Natural killer cell (primary cell): ENCODE results near the gene MPZL2. TPM values are rescaled to one million over a fixed set of nuclear protein-coding genes. Genes with fewer than 3 reads are reported as not detected.

Source experiments
- ATAC-seq, 3 donors: fragments of 150-1000 bp in 2 of 3; fragments of 200-7000 bp in 1 of 3; cut with Tn5 transposase; 1 replicate in 1 of 3; 2 replicates in 2 of 3; pipeline ENCODE4 v1.10.0; 2021; ENCODE audit warnings: mild to moderate bottlenecking in 2 of 3, moderate library complexity in 2 of 3
- DNase-seq, 2 donors: peaks; one replicate each; pipeline versions ENCODE4 v3.0.0 to v3.0.0-alpha.2; 2013 to 2021; ENCODE audit warnings: mixed read lengths in 1 of 2
- H3K27ac ChIP-seq: one replicate; pipeline ENCODE4 v1.5.1; 2013; ENCODE audit warnings: mild to moderate bottlenecking, low read length
- H3K27me3 ChIP-seq: one replicate; pipeline ENCODE4 v1.6.1; 2013; ENCODE audit warnings: low read length; ENCODE audit not compliant: control insufficient read depth, insufficient read depth
- H3K36me3 ChIP-seq: one replicate; pipeline ENCODE4 v1.6.1; 2013; ENCODE audit warnings: low read length; ENCODE audit not compliant: control insufficient read depth, insufficient read depth
- H3K4me1 ChIP-seq: one replicate; pipeline ENCODE4 v1.6.1; 2013; ENCODE audit warnings: low read length; ENCODE audit not compliant: control insufficient read depth, insufficient read depth
- H3K4me3 ChIP-seq: one replicate; pipeline ENCODE4 v1.5.1; 2013; ENCODE audit warnings: low read length
- H3K9me3 ChIP-seq: one replicate; pipeline ENCODE4 v1.6.1; 2013; ENCODE audit warnings: low read length; ENCODE audit not compliant: control insufficient read depth, insufficient read depth
- H3K27ac Mint-ChIP-seq, 2 donors: one replicate each; pipeline ENCODE4 v1.8.0; 2022; ENCODE audit warnings: mild to moderate bottlenecking in 2 of 2, mixed read lengths in 2 of 2, moderate library complexity in 1 of 2
- H3K27me3 Mint-ChIP-seq, 2 donors: one replicate each; pipeline ENCODE4 v1.8.0; 2022; ENCODE audit warnings: low read depth in 2 of 2, mixed read lengths in 2 of 2
- H3K36me3 Mint-ChIP-seq: one replicate; pipeline ENCODE4 v1.8.0; 2022; ENCODE audit warnings: mixed read lengths
- H3K4me1 Mint-ChIP-seq, 2 donors: one replicate each; pipeline ENCODE4 v1.8.0; 2022; ENCODE audit warnings: mixed read lengths in 2 of 2
- H3K4me3 Mint-ChIP-seq: one replicate; pipeline ENCODE4 v1.8.0; 2022; ENCODE audit warnings: mild to moderate bottlenecking, moderate library complexity, mixed read lengths
- H3K9me3 Mint-ChIP-seq, 2 donors: one replicate each; pipeline ENCODE4 v1.8.0; 2022; ENCODE audit warnings: mixed read lengths in 2 of 2
- WGBS: methylation state at CpG from one replicate; pipeline ENCODE4 v1.1.7; 2013; ENCODE audit warnings: missing lambda C conversion rate; ENCODE audit not compliant: insufficient coverage; 5-methylcytosine and 5-hydroxymethylcytosine counted together
- intact Hi-C: fragments of 100-400 bp; cut with micrococcal nuclease; formaldehyde crosslinking; loops from one replicate; pipeline ENCODE4 v1.14.2; 2022
- total RNA-seq, 4 donors: library from RNA; stranded (reverse); fragments of 120-200 nt in 1 of 4; gene quantifications; one replicate each; pipeline versions ENCODE4 v1.2.3 to v1.2.4, GENCODE V29; 2013 to 2022
- TF ChIP-seq, protein P1 (sequence below): fragments of 200-600 bp; IDR thresholded peaks from one replicate; pipeline ENCODE4 v1.8.0; 2022; ENCODE audit warnings: antibody characterized with exemption

Gene MPZL2
- total RNA-seq, 3 donors from 2014 or later (not counting 1 experiment from before 2014, with no cell fraction given) = 0.49 to 0.58 TPM; not detected in 1

DNA sequence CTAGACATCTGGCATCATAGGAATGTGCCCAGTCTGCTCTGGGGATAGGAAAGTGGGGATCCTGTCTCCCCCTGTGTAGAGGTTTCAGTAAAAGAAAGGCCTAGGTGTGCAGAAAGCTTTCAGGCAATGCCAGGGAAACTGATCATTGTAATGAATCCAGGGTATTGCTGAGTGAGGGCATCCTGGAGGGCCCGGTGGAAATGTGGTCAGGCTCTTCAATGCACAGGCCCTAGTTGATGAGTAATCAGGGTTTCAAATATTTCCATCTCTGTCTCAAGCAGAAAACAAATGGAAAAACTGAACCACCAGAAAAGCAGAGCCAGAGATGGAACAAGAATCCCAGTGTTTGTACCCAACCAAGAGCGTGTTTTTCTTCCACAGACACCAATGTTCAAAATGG, 42.5 kb upstream of the MPZL2 start:
- Mint-ChIP-seq H3K4me3 (peak overlapping the region; percentile 47), H3K36me3 (no peaks in the 10 kb centered on the region), H3K27me3 (no peaks in the 10 kb centered on the region), H3K27ac (peak overlapping the region; percentile 92 to 98), H3K9me3 (no peaks in the 10 kb centered on the region), H3K4me1 (peaks cover 49 to 78% of the 10 kb centered on the region in 2 donors)
- Histone ChIP-seq H3K36me3 (peaks cover 27% of the 10 kb centered on the region), H3K27me3 (no peaks in the 10 kb centered on the region), H3K4me3 (no peak overlapping the region), H3K27ac (peak overlapping the region; percentile 79), H3K4me1 (peaks cover 50% of the 10 kb centered on the region), H3K9me3 (no peaks in the 10 kb centered on the region)
- DNase-seq (peak in 1 of 2 donors; percentile 38), ATAC-seq (peak in 1 of 3 donors; percentile 12)
- TF ChIP-seq, protein P1, sequence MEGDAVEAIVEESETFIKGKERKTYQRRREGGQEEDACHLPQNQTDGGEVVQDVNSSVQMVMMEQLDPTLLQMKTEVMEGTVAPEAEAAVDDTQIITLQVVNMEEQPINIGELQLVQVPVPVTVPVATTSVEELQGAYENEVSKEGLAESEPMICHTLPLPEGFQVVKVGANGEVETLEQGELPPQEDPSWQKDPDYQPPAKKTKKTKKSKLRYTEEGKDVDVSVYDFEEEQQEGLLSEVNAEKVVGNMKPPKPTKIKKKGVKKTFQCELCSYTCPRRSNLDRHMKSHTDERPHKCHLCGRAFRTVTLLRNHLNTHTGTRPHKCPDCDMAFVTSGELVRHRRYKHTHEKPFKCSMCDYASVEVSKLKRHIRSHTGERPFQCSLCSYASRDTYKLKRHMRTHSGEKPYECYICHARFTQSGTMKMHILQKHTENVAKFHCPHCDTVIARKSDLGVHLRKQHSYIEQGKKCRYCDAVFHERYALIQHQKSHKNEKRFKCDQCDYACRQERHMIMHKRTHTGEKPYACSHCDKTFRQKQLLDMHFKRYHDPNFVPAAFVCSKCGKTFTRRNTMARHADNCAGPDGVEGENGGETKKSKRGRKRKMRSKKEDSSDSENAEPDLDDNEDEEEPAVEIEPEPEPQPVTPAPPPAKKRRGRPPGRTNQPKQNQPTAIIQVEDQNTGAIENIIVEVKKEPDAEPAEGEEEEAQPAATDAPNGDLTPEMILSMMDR = no peak
- 71% methylated on average over 2 of the region's 2 CpGs for WGBS
- intact Hi-C loops = loop anchor here (1.0 kb wide), 1 partner anchor 132 kb away; no protein-coding TSS in a partner anchor

DNA sequence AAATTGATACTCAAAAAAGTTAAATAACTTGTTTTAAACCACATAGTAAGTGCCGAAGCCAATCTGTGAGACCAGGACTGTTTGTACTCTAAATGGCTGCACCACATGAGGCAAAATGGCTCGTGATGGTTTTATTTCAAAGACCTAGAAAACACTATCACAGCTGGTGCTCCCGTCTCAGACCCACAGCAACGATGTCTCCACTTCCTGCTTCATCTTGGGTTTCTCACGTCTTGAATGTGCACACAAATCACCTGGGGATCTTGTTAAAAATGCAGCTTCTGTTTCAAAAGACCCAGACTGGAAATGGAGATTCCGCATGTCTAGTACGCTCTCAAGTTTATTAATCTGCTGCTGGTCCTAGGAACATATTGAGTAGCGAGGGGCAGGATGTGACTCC, 41.6 kb upstream of the MPZL2 start:
- intact Hi-C loops = loop anchor here (1.0 kb wide), 1 partner anchor 133 kb away; no protein-coding TSS in a partner anchor
- H3K27me3 Mint-ChIP-seq = no peaks in the 10 kb centered on the region
- Histone ChIP-seq H3K9me3 (no peaks in the 10 kb centered on the region), H3K27ac (peak overlapping the region; percentile 79), H3K4me1 (peaks cover 45% of the 10 kb centered on the region), H3K36me3 (peaks cover 20% of the 10 kb centered on the region), H3K4me3 (peak overlapping the region; percentile 40), H3K27me3 (no peaks in the 10 kb centered on the region)
- DNase-seq (peak in 1 of 2 donors; percentile 84), ATAC-seq (peak; percentile 66 to 88 (median 68))
- H3K4me3 Mint-ChIP-seq = peak overlapping the region; percentile 82
- WGBS = 18% methylated on average over 8 of the region's 8 CpGs
- TF ChIP-seq, protein P1 = no peak
- no peaks in the 10 kb centered on the region for H3K9me3 Mint-ChIP-seq
- peaks cover 49 to 76% of the 10 kb centered on the region in 2 donors for H3K4me1 Mint-ChIP-seq
- no peaks in the 10 kb centered on the region for H3K36me3 Mint-ChIP-seq
- peak overlapping the region; percentile 92 to 98 for H3K27ac Mint-ChIP-seq

DNA sequence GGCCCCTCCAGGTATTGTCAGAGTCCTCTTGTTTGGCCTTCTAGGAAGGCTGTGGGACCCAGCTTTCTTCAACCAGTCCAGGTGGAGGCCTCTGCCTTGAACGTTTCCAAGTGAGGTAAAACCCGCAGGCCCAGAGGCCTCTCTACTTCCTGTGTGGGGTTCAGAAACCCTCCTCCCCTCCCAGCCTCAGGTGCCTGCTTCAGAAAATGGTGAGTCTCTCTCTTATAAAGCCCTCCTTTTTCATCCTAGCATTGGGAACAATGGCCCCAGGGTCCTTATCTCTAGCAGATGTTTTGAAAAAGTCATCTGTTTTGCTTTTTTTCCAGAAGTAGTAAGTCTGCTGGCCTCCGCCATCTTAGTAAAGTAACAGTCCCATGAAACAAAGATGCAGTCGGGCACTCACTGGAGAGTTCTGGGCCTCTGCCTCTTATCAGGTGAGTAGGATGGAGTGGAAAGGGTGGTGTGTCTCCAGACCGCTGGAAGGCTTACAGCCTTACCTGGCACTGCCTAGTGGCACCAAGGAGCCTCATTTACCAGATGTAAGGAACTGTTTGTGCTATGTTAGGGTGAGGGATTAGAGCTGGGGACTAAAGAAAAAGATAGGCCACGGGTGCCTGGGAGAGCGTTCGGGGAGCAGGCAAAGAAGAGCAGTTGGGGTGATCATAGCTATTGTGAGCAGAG, 40.6 kb upstream of the MPZL2 start, which contains the start of gene CD3E:
TSS of gene CD3E (plus strand) at position 163 of the 681 bp plus-strand sequence. CDS start at position 386, 223 bp downstream.
- Histone ChIP-seq H3K27ac (peak within 1 kb of the TSS; percentile 79), H3K9me3 (no peaks in the 10 kb centered on the region), H3K27me3 (no peaks in the 10 kb centered on the region), H3K36me3 (peaks cover 18% of the 10 kb centered on the region), H3K4me1 (peaks cover 45% of the 10 kb centered on the region), H3K4me3 (peak within 1 kb of the TSS; percentile 40)
- TF ChIP-seq, protein P1 = no peak
- peak within 1 kb of the TSS; percentile 82 for H3K4me3 Mint-ChIP-seq
- no peaks in the 10 kb centered on the region for H3K9me3 Mint-ChIP-seq
- ATAC-seq (peak; percentile 29 to 58 (median 52)), DNase-seq (peak; percentile 29 to 83)
- H3K36me3 Mint-ChIP-seq = no peaks in the 10 kb centered on the region
- intact Hi-C loops = no loop called here
- 63% methylated on average over 8 of the region's 8 CpGs for WGBS
- H3K27me3 Mint-ChIP-seq = no peaks in the 10 kb centered on the region
- H3K4me1 Mint-ChIP-seq = peaks cover 49 to 81% of the 10 kb centered on the region in 2 donors
- peak within 1 kb of the TSS; percentile 92 to 98 for H3K27ac Mint-ChIP-seq
